Brain microvascular endothelial cell (primary cell): ENCODE data around the gene VWF.

ENCODE experiments used
- DNase-seq: peaks from one replicate; pipeline ENCODE4 v3.0.0-alpha.2; 2020
- H3K27ac ChIP-seq: fragments of 250-450 bp; sonication (Bioruptor Pico); 2 replicates; pipeline ENCODE4 v1.5.1; 2020; ENCODE audit warnings: mild to moderate bottlenecking, moderate library complexity
- H3K27me3 ChIP-seq: fragments of 250-450 bp; sonication (Bioruptor Pico); replicated peaks from 2 replicates; pipeline ENCODE4 v1.5.1; 2020; ENCODE audit warnings: mild to moderate bottlenecking
- H3K36me3 ChIP-seq: fragments of 250-450 bp; sonication (Bioruptor Pico); replicated peaks from 2 replicates; pipeline ENCODE4 v1.5.1; 2020; ENCODE audit warnings: mild to moderate bottlenecking
- H3K4me3 ChIP-seq: 2 replicates; pipeline ENCODE4 v1.5.1; 2011; ENCODE audit warnings: low read depth, mild to moderate bottlenecking, control low read depth, low read length, moderate library complexity
- CTCF ChIP-seq: IDR thresholded peaks from 2 replicates; pipeline ENCODE4 v1.5.1; 2011; ENCODE audit warnings: low read depth, mild to moderate bottlenecking, moderate library complexity, low read length, control low read depth, inconsistent platforms; ENCODE audit errors: missing control alignments
- in situ Hi-C: cut with HindIII; loops from 2 replicates; pipeline ENCODE4 v1.10.0; 2017; ENCODE audit warnings: low sequenced_read_pairs, low pct_ligation_motif_present

Gene VWF

GRCh38 chr12:5985471-5985870 is 139.0 kb downstream of the VWF start:
- Histone ChIP-seq H3K4me3 (no peak overlapping the region), H3K36me3 (no peaks in the 10 kb centered on the region), H3K27me3 (no peaks in the 10 kb centered on the region), H3K27ac (no peak overlapping the region)
- DNase-seq: no peak
- no peak for TF ChIP-seq CTCF
- in situ Hi-C loops: no loop called here

GRCh38 chr12:5984873-5985272 is 139.6 kb downstream of the VWF start:
- no peak overlapping the region for H3K27ac ChIP-seq
- in situ Hi-C loops: no loop called here
- H3K4me3 ChIP-seq: no peak overlapping the region
- DNase-seq: no peak
- no peaks in the 10 kb centered on the region for H3K27me3 ChIP-seq
- no peaks in the 10 kb centered on the region for H3K36me3 ChIP-seq
- TF ChIP-seq CTCF: no peak

DNA sequence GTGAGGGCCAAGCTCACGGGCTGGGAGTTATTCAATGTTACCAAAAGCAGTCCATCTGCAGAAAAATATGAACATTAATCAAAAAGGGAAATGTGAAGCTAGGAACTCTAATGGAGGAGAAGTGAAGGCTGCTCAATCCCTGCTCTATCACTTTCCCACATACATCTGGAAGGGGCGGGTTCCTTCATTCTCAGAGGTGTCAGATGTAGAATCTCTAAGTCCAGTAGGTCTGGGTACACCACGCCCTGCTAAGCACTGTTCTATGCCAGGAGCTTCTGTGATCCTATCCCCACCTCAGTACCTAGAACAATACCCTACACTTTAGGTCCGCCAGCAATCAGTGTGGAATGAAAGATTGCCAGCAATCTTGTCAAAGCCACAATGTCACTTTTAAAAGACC is 142.4 kb downstream of the VWF start:
- no peak for TF ChIP-seq CTCF
- Histone ChIP-seq H3K27me3 (no peaks in the 10 kb centered on the region), H3K27ac (no peak overlapping the region), H3K36me3 (no peaks in the 10 kb centered on the region), H3K4me3 (no peak overlapping the region)
- DNase-seq: no peak
- in situ Hi-C loops: no loop called here

DNA sequence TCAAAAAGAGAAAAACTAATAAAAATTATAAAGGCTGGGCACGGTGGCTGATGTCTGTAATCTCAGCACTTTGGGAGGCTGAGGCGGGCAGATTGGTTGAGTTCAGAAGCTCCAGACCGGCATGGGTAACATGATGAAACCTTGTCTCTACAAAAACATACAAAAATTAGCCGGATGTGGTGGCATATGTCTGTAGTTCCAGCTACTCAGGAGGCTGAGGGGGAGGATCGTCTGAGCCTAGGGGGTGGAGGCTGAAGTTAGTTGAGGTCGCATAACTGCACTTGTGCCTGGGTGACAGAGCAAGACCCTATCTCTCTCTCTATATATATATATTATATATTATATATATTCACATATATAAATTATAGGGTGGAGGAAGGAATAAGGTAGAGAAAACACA is 146.9 kb downstream of the VWF start:
- DNase-seq: no peak
- Histone ChIP-seq H3K27ac (no peak overlapping the region), H3K36me3 (no peaks in the 10 kb centered on the region), H3K27me3 (no peaks in the 10 kb centered on the region), H3K4me3 (no peak overlapping the region)
- in situ Hi-C loops: no loop called here
- TF ChIP-seq CTCF: no peak

DNA sequence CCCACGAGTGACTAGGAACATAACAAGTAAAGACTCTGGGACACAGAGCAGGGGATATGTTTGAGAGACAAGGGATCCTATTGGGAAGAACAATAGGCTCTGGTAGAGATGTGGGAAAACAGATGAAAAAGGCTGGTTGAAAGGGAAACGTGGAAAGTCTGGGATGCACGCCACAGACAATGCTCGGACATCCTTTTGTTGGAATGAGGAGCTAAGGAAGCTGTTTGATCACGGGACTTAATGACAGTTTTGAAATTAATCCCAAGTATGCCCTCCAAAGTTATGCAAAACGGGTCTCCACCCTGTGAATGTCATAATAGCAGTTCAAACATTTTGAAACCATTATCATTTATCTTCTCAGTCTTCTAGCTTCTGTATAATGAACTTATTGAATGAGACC is 147.8 kb downstream of the VWF start:
- no peaks in the 10 kb centered on the region for H3K36me3 ChIP-seq
- no peak for TF ChIP-seq CTCF
- in situ Hi-C loops: no loop called here
- DNase-seq: no peak
- no peak overlapping the region for H3K27ac ChIP-seq
- H3K27me3 ChIP-seq: no peaks in the 10 kb centered on the region
- H3K4me3 ChIP-seq: no peak overlapping the region

DNA sequence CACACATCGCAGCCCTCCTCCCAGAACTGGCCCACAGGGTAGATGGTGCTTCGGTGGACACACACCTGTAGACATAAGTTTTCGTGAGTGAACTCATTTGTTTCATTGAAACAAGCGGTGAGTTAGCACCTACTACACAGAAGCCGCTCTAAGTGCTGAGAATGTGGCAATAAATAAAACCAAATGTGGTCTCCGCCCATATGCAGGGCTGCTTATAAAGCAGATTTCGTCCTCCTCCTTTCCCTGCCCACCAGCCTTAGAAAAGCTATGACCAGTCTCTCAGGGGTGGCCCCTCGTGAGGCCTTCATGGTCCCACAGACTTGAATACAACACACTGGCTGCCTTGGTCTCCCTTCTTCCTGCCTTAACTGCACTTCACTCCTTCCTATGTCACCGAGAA is 148.3 kb downstream of the VWF start:
- Histone ChIP-seq H3K27ac (no peak overlapping the region), H3K27me3 (no peaks in the 10 kb centered on the region), H3K4me3 (no peak overlapping the region), H3K36me3 (no peaks in the 10 kb centered on the region)
- no peak for DNase-seq
- TF ChIP-seq CTCF: no peak
- in situ Hi-C loops: no loop called here
